Breast epithelium (tissue), 4 donors: ENCODE measurements around the gene ABHD14A. TPM values are rescaled to one million over a fixed set of nuclear protein-coding genes. Genes with fewer than 3 reads are reported as not detected.

Experiments
- DNase-seq, 2 donors: peaks; one replicate each; pipeline ENCODE4 v3.0.0-alpha.2; 2019; ENCODE audit warnings: low spot score in 2 of 2
- H3K27ac ChIP-seq, 2 donors: fragments of 200-600 bp; sonication (generic) in 1 of 2; one replicate each; pipeline ENCODE4 v1.5.1; 2016 to 2019; ENCODE audit warnings: mild to moderate bottlenecking in 1 of 2
- H3K27me3 ChIP-seq, 2 donors: fragments of 200-600 bp; sonication (generic) in 1 of 2; one replicate each; pipeline versions ENCODE4 v1.5.1 to v1.6.0; 2017 to 2019; ENCODE audit warnings: control low read depth in 1 of 2, mild to moderate bottlenecking in 1 of 2
- H3K36me3 ChIP-seq: fragments of 200-600 bp; one replicate; pipeline ENCODE4 v1.5.1; 2019
- H3K4me1 ChIP-seq, 2 donors: fragments of 200-600 bp; sonication (generic); one replicate each; pipeline ENCODE4 v1.5.1; 2016 to 2019; ENCODE audit warnings: control low read depth in 1 of 2
- H3K4me3 ChIP-seq, 3 donors: fragments of 200-600 bp; sonication (generic); 1 replicate in 2 of 3; 2 replicates in 1 of 3; pipeline ENCODE4 v1.5.1; 2016 to 2019; ENCODE audit warnings: mild to moderate bottlenecking in 3 of 3, moderate library complexity in 2 of 3
- H3K9me3 ChIP-seq, 2 donors: fragments of 200-600 bp; sonication (generic) in 1 of 2; one replicate each; pipeline ENCODE4 v1.5.1; 2016 to 2019; ENCODE audit warnings: control low read depth in 1 of 2
- CTCF ChIP-seq, 3 donors: fragments of 450-650 bp; IDR thresholded peaks; one replicate each; pipeline ENCODE4 v1.5.1; 2016 to 2017; ENCODE audit warnings: antibody characterized with exemption in 3 of 3, mild to moderate bottlenecking in 3 of 3, moderate library complexity in 3 of 3
- POLR2A ChIP-seq: fragments of 450-650 bp; IDR thresholded peaks from one replicate; pipeline ENCODE4 v1.6.1; 2016; ENCODE audit warnings: antibody characterized with exemption, mild to moderate bottlenecking, moderate library complexity
- POLR2AphosphoS5 ChIP-seq, 3 donors: sonication (generic); formaldehyde crosslinking; IDR thresholded peaks; one replicate each; pipeline ENCODE4 v1.6.1; 2017; ENCODE audit warnings: antibody characterized with exemption in 3 of 3
- intact Hi-C: fragments of 100-400 bp; cut with DNase I; formaldehyde crosslinking; loops from one replicate; pipeline ENCODE4 v1.15.1; 2023; ENCODE audit warnings: low total_unique reads
- total RNA-seq, 3 donors: library from RNA; depleted of rRNA; stranded (reverse); fragments of >200 nt; gene quantifications; one replicate each; pipeline ENCODE4 v1.1.0, GENCODE V29; 2016

ABHD14A gene
- total RNA-seq, 3 donors from 2014 or later: 16.1 to 32.6 (median 17.1) TPM

DNA sequence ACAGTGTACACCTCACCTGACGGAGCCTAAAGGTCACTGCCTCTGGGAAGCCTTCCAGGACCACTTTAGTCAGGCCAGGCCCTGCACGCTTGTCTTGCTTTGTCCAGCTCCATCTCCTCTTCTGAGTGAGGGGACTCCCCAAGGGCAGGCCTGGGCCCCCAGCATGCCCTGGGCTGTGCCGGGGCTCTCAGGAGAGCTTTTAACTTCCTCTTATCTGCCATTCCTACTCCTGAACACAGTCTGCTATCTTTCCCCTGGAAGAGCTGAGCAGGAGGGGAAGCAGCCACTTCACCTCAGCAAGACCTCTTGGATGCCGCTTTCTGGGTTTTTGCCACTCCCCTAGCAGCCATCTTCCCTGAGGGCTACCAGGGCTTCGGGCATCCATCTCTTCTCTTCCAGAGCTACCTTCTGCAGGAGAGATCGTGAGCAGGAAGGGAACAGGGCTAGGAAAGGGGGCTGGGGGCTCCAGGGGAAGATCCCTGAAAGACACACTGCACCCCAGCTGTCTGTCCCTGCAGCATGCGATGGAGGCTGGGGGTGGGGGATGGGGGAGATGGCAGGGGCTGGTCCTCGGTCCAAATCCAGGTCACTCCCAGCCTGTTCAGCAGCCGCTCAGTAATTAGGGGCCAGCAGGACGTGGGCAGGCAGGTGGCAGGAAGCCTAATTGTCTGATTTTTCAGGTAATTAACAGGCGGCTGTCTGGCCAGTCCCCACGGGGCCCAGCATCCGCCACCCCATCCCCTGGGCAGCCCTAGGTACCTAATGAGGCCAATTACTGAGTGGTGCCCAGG is 40.8 kb downstream of the ABHD14A start:
- TF ChIP-seq POLR2A: no peak
- TF ChIP-seq POLR2AphosphoS5 (IDR thresholded peaks at IDR 0.05): no peak
- TF ChIP-seq CTCF (IDR thresholded peaks at IDR 0.05): no peak
- Histone ChIP-seq H3K27ac (no peak overlapping the region), H3K4me3 (no peak overlapping the region), H3K4me1 (no peaks in the 10 kb centered on the region), H3K9me3 (no peaks in the 10 kb centered on the region), H3K36me3 (no peaks in the 10 kb centered on the region), H3K27me3 (no peaks in the 10 kb centered on the region)
- no peak for DNase-seq
- intact Hi-C loops: no loop called here

DNA sequence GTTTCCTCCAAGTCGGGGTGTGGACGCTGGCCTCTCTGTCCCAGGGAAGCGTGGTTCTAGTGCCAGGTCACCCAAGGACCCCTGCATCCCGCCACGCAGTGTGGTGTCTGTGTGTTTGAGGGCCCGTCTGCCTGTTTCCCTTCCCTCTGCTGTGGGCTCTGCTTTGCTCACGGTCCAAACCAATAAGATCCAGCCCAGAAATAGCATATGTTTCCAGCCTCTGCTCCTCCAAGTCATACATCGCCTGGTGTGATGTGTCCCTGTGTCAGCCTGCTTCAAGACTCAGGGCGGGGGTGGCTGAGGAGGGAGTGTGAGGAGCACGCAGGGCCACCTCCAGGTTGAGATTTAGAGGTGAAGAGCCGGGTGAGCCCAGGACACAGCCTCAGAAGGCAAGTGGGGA is 42.7 kb downstream of the ABHD14A start:
- H3K4me3 ChIP-seq: no peak overlapping the region
- peak overlapping the region in 1 of 2 donors; percentile 13 for H3K27ac ChIP-seq
- no peaks in the 10 kb centered on the region for H3K4me1 ChIP-seq
- no peaks in the 10 kb centered on the region for H3K9me3 ChIP-seq
- H3K36me3 ChIP-seq: no peaks in the 10 kb centered on the region
- no peaks in the 10 kb centered on the region for H3K27me3 ChIP-seq
- no peak for DNase-seq
- intact Hi-C loops: no loop called here
- TF ChIP-seq POLR2A (no peak), POLR2AphosphoS5 (IDR thresholded peaks at IDR 0.05) (no peak), CTCF (IDR thresholded peaks at IDR 0.05) (no peak)

DNA sequence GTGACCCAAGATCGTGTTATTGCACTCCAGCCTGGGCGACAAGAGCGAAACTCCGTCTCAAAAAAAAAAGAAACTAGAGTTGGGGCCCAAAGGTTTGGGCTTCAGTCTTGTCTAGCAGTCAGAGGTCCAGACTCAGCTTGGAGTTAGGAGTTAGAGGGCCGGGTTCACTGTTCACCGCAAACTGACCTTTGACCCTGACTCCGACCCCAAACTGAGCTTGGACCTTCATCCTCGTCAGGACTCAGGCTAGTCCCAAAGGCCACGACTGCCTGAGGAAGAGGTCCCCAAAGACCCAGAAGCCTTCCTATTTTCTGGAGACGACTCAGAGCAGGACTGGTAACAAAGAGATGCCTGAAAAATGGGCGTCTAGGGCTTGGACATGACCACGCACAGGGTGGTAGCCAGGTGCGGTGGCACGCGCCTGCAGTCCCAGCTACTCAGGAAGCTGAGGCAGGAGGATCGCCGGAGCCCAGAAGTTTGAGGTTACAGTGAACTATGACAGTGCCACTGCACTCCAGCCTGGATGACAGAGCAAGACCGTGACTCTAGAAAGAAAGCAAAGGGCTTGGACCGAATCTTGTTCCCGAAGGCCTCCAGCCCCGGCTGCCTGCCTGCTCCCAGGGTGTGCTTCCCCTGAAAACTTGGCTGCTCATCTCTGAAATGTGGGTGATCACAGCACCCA is 43.6 kb downstream of the ABHD14A start:
- no peak for DNase-seq
- intact Hi-C loops: no loop called here
- H3K27ac ChIP-seq: peak overlapping the region in 1 of 2 donors; percentile 69
- TF ChIP-seq POLR2A (no peak), CTCF (IDR thresholded peaks at IDR 0.05) (no peak)
- no peaks in the 10 kb centered on the region for H3K9me3 ChIP-seq
- H3K4me3 ChIP-seq: no peak overlapping the region
- H3K27me3 ChIP-seq: no peaks in the 10 kb centered on the region
- no peaks in the 10 kb centered on the region for H3K36me3 ChIP-seq
- no peaks in the 10 kb centered on the region for H3K4me1 ChIP-seq

- TF ChIP-seq CTCF (IDR thresholded peaks at IDR 0.05) (no peak), POLR2A (no peak), POLR2AphosphoS5 (IDR thresholded peaks at IDR 0.05) (peak in 1 of 3 donors; percentile 16)
- H3K36me3 ChIP-seq: no peaks in the 10 kb centered on the region
- H3K4me3 ChIP-seq: no peak overlapping the region
- H3K9me3 ChIP-seq: no peaks in the 10 kb centered on the region
- intact Hi-C loops: no loop called here
- H3K4me1 ChIP-seq: no peaks in the 10 kb centered on the region
- no peaks in the 10 kb centered on the region for H3K27me3 ChIP-seq
- no peak for DNase-seq
- H3K27ac ChIP-seq: peak overlapping the region; percentile 7 to 69
Measured at GRCh38 chr3:52019352-52020080, 44.7 kb downstream of the ABHD14A start.
